Skin of body (tissue), 2 donors: ENCODE results near the gene NXN. TPM values are rescaled to one million over a fixed set of nuclear protein-coding genes. Genes with fewer than 3 reads are reported as not detected.
A peak's percentile ranks its signal among the peaks of the same experiment; 100 is the strongest.
"Not testable (repeated sequence)": the region's sequence is repeated elsewhere in the genome, so short reads cannot be mapped to it uniquely, and the experiment has no call there.

ENCODE experiments used
- DNase-seq: peaks from one replicate; lab custom pipeline; 2025; lab: John Stamatoyannopoulos, UW
- total RNA-seq: library from RNA; depleted of rRNA; stranded (reverse); fragments of >200 nt; gene quantifications from one replicate; pipeline ENCODE4 v1.2.3, GENCODE V29; 2014

The NXN gene
- total RNA-seq, 1 donor from 2014 or later = 52.2 TPM

GRCh38 chr17:835263-835662 is 144.3 kb downstream of the NXN start:
- peak; percentile 82 for DNase-seq

DNA sequence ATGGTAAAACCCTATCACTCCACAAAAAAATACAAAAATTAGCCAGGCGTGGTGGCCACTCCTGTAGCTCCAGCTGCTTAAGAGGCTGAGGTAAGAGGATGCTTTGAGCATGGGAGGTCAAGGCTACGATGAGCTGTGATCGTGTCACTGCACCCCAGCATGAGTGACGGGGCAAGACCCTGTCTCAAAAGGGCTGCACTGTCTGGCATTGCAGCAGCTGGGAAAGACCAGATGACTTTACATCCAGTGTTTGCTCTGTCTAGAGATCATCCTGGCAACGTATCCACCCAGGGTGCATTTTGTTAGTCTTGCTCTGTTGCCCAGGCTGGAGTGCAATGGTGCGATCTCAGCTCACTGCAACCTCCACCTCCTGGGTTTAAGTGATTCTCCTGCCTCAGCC is 145.4 kb downstream of the NXN start:
- no peak for DNase-seq

DNA sequence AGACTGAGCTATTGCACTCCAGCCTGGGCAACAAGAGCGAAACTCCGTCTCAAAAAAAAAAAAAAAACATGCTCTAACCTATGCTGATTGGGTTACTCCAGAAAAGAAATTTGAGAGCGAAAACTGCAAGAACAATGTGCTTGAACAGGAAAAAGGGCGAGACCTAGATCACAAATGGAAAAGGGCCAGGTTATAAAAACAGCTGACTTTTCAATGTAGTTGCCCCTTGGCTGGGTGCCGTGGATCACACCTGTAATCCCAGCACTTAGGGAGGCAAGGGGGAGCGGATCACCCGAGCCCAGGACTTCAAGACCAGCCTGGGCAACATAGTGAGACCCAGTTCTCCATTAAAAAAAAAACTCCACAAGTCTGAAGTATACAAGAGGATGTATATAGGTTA is 148.6 kb downstream of the NXN start:
- DNase-seq = no peak

DNA sequence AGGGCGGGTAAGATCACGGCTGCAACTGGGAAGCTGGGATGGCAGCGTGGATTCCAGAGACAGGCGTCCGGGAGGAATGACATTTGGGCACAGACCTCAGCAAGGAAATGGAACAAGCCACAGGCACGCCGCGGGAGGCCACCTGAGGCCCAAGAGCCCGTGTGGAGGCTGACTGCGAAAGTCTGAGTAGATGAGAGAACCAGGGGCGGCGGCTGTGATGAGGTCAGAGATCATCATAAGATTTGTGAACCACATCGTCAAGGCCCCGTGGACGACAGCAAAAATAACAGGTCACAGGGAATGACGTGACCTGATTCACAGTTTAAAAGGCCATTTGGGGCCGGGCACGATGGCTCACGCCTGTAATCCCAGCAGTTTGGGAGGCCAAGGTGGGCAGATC is 149.2 kb downstream of the NXN start:
- no peak for DNase-seq

DNA sequence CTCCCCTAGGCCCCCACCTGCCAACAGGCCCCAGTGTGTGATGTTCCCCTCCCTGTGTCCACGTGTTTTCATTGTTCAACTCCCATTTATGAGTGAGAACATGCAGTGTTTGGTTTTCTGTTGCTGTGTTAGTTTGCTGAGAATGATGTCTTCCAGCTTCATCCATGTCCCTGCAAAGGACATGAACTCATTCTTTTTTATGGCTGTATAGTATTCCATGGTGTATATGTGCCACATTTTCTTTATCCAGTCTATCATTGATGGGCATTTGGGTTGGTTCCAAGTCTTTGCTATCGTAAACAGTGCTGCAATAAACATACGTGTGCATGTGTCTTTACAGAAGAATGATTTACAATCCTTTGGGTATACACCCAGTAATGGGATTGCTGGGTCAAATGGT is 150.0 kb downstream of the NXN start:
- DNase-seq = not testable (repeated sequence)

DNA sequence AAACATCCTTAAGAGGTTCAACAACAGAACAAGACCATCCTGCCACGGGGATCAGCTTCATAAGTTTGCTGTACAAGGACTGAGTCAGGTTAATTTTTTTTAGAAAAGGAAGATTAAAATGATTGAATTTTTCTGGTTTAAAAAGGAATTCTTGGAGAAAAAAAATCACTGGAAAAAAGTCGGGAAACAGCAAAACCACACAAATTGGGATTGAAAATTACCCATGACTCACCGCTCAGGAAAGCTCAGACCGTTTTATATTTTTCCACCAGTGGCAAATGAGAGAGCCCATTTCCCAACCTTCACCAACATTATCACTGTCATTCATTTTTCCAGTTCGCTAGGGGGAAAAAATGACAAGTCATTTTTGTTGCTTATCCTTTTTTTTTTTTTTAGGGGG is 150.8 kb downstream of the NXN start:
- DNase-seq = no peak

- DNase-seq = no peak
These were observed 152.8 kb downstream of the NXN start for GRCh38 chr17:826778-827177.

- no peak for DNase-seq
These were observed 154.4 kb downstream of the NXN start for GRCh38 chr17:825216-825615.

DNA sequence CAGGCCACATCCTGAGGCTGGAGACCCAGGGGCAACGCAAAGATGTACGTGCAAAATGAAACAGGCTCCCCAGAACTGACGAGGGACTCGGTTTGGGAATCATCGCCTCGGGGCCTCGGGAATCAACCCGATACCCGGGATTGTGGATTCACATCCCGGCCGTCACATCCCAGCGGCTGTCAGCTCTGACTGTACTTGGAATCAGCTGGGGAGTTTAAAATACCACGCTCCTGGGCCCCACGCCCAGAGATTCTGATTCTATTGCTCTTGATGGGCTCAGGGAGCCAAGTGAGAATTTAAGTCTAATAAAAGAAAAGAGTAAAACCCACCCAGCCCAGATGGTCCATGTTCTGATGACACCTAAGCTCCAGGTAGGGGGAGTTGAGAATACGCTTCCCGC is 155.2 kb downstream of the NXN start:
- no peak for DNase-seq

DNA sequence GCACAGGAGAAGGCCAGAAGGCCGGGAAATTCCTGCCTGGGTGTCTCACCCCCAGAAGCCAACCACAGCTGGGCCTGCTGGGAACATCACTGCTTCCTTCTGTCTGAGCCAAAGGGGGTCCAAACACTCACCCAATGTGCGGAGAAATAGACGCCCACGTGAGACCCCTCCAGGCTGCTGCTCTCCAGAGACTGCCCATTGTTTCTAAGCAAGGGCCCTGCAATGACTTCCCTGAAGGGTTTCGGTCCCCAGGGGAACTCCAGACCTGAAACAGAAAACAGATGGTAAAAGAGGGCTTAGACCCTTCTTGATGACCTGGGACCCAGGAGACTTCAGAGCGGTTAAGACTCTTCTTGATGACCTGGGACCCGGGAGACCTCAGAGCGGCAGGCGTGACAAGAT is 156.1 kb downstream of the NXN start:
- no peak for DNase-seq

DNA sequence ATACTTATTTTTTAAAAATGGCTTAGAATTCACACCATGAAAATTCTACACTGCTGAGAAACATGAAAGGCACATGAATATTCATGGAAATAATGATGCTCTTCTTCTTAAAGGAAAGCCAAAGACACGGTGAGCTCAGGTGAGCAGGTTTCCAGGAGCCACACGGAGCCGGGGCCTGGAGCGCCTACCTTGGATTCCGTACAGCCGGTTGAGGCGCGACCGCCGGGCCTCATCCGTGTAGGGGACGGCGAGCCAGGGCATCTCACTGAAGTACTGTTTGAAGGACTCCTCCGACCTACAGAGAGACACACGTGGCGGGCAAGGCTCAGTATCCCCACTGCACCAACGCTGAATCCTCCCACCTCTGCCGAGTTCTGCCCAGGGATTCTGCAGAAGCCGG is 160.3 kb downstream of the NXN start:
- no peak for DNase-seq

DNA sequence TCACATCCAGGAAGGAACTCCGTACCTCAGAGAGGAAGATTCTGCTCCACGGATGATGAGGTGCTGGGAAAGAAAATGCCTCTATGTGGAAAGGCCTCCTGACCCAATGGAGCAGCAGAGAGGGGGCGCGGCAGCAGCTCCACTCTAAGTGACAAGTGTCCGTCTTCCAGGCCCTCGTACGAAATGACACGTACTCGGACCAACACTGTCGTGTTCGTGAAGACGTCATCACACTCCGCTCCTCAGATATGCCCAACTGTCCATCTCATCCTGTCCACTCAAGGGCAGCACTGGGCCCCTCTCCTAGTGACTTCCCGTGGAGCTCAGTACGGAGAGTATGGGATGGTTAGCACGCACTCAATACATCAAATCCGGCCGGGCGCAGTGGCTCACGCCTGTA is 165.2 kb downstream of the NXN start:
- DNase-seq = no peak

DNA sequence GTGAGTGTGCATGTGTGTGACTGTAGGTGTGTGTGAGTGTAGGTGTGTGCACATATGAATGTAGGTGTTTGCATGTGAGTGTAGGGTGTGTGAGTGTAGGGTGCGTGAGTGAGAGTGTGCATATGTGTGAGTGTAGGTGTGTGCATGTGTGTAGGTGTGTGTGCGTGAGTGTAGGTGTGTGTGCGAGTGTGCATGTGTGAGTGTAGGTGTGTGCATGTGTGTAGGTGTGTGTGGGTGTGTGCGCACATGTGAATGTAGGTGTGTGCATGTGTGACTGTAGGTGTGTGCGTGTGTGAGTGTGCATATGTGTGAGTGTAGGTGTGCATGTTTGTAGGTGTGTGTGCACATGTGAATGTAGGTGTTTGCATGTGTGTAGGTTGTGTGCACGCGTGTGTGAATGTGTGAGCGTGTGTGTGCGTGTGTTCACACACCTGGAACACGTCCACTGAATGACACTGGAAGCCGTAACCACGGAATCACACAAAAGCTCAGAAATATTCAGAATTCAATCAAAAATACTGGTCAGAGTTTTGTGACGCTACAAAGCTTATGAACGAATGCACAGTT is 166.9 kb downstream of the NXN start:
- DNase-seq = no peak

DNA sequence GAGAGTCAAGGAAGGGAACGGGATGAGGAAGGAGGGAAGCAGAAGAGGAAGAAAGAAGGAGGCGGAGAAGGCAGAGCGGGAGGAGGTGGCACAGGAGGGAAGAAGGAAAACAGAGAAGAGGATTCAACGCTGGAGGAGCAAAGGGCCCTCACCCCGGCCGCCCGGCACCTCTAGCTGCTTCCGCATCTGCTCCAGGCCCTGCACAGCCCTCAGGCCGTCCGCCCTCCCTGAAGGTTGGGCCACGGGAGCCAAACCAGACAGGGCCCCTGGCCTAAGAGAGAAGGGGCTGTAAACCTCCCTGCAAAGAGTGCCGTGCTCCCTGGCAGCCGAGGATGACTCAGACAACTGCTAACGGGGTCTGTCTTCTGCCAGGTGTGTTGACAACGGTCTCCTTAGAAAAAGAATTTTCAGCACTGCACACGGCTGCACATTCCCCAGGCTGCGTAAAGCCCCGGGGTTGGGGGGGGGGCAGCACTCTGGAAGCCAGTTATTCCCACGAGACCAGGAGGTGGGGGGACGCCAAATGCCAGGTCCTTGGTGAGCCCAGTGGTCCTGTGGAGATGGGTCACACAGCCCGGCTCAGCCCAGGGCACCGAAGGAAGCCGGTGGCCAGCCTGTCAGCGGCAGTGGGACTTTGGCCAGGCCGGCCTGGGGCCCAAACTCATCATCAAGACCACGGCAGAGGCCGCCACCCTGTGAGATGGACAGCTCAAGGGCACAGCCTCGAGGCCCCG is 168.4 kb downstream of the NXN start:
- DNase-seq = no peak

- DNase-seq = no peak
These were observed 171.9 kb downstream of the NXN start for GRCh38 chr17:807523-808294.

DNA sequence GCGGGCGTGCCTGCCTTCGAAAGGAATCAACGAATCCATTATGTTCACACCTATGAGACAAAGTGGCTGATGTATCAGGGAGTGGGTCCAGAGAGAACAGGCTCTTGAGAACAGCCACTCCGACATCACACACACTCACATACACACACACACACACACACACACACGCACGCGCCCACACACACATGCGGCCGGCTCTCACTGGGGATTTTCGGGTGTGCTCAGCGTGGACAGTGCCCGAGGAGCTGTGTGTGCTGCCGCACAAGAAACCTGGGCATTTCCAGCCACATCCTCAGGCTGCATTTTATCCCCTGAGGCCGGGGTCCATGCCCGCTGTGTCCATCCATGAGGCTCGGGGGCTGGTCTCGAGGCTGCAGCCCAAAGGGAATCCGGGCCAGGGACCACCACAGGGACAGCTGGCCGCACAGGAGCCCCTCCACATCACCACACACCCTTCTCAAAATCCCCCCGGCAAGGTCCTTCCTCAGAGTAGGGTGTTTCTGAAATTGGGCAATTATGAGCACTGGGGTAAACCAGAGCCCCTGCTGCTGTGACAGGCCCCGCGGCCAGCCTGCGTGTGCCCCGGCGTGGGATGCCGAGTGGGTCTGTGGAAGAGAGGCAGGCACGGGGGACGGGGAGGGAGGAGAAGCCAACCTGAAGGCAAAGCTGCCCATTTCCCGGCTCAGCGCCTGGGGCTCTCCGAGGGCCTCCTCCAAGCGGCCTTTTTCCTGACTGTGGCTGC is 172.6 kb downstream of the NXN start:
- no peak for DNase-seq

DNA sequence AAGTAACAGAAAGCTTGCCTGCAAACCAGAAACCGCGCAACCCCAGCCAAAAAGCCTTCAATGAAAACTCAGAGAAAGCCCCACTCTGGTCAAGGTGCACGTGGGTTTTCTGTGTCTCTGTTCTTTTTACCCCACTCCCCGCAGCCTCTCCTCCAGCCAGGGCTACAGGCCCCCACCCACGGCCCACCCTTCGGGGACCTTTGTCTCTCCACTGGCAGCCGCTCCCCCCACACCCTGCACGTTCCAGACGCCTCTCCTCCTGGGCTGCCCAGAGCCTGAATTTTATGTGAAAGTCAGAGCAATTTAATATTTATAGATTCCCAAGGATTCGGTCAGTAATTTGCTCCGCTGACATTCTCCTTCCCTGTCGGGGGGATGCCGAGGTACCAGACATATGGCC is 173.2 kb downstream of the NXN start:
- no peak for DNase-seq

DNA sequence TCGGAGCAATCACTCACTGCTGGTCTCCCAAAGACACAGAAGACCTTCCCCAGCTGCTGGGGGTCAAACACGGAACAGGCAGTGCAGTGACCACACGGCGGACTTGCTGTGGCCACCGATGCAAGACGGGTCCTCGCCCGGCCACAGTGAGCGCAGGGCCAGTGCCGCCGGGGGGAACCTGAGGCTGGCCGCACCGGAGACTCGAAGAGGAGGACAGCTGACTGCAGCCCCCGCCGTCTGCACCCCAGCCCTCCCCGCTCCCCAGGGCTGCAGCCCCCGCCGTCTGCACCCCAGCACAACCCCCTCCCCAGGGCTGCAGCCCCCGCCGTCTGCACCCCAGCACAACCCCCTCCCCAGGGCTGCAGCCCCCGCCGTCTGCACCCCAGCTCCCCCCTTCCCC is 173.7 kb downstream of the NXN start:
- DNase-seq = not testable (repeated sequence)

- no peak for DNase-seq
These were observed 174.8 kb downstream of the NXN start for GRCh38 chr17:804541-805435.

DNA sequence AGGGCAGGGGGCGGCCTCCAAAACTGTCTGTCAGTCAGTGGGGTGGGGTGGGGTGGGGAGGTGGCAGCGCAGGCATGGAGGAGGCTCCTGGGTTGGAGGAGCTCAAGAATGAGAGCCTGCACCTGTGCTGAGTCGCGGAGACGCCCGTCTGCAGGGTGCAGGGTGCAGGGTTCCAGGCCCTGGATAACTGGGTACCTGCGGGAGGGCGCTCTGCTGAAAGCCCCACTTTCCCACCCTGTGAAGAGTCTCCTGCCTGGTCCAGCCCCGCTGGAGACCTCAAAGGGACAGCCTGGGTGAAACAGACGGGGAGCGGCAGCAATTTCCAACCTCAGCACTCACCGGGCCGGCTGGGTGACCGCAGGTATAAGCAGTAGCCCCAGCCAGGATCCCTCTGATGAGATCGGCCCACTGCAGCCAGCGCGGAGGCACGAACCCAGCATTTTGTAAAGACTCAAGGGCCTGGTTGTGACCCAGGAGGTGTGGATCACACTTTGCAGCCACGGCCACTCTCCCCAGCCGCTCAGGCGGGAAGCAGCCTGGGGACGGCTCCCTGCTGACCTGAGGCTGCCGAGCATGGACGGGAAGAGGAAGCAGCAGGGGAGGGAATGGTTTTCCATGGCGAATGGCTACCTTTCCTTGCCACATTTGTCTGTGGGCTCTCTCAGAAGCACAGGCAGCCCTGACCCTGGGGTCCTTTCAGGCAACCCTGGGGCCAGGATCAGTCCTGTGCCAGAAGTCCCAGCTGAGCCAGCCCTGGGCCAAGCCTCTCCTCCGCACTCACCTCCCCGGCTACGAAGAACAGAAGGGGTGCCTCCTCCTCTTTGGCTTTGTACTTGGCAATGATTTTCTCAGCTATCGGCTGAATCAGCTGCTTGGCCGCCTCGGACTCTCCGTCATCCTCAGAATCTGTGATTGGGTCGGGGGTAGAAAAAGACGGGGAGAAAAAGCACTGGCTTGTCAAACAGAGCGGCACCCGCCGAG is 176.4 kb downstream of the NXN start:
- DNase-seq = no peak
